ENCODE data around the gene NDUFA11.

GRCh38 chr19:5864725-5865486 is 38.7 kb downstream of the NDUFA11 start:
- no peak for TF ChIP-seq POLR2A (IDR thresholded peaks at IDR 0.05; ENCODE audit: low read depth, low read length)
- TF ChIP-seq, protein P1, sequence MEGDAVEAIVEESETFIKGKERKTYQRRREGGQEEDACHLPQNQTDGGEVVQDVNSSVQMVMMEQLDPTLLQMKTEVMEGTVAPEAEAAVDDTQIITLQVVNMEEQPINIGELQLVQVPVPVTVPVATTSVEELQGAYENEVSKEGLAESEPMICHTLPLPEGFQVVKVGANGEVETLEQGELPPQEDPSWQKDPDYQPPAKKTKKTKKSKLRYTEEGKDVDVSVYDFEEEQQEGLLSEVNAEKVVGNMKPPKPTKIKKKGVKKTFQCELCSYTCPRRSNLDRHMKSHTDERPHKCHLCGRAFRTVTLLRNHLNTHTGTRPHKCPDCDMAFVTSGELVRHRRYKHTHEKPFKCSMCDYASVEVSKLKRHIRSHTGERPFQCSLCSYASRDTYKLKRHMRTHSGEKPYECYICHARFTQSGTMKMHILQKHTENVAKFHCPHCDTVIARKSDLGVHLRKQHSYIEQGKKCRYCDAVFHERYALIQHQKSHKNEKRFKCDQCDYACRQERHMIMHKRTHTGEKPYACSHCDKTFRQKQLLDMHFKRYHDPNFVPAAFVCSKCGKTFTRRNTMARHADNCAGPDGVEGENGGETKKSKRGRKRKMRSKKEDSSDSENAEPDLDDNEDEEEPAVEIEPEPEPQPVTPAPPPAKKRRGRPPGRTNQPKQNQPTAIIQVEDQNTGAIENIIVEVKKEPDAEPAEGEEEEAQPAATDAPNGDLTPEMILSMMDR (conservative IDR thresholded peaks at IDR 0.05; ENCODE audit: low read depth, low read length) = 0 out of 2 replicates have a peak, but pooled peaks have one; percentile 3
- TF ChIP-seq RCOR1 (IDR thresholded peaks at IDR 0.05; ENCODE audit: insufficient replicate concordance, low read length) = no peak
- no peak for TF ChIP-seq MAFK (IDR thresholded peaks at IDR 0.05; ENCODE audit: low read depth, low read length)
- TF ChIP-seq MAZ (IDR thresholded peaks at IDR 0.05; ENCODE audit: borderline replicate concordance, low read depth, low read length) = no peak
- TF ChIP-seq BHLHE40 (IDR thresholded peaks at IDR 0.05; ENCODE audit: low read depth, low read length) = no peak
- TF ChIP-seq, protein P2, sequence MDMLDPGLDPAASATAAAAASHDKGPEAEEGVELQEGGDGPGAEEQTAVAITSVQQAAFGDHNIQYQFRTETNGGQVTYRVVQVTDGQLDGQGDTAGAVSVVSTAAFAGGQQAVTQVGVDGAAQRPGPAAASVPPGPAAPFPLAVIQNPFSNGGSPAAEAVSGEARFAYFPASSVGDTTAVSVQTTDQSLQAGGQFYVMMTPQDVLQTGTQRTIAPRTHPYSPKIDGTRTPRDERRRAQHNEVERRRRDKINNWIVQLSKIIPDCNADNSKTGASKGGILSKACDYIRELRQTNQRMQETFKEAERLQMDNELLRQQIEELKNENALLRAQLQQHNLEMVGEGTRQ (IDR thresholded peaks at IDR 0.05; ENCODE audit: low read depth, low read length) = no peak
- no peak for TF ChIP-seq CEBPB (IDR thresholded peaks at IDR 0.05; ENCODE audit: low read depth, low read length)
- TF ChIP-seq, protein P3, sequence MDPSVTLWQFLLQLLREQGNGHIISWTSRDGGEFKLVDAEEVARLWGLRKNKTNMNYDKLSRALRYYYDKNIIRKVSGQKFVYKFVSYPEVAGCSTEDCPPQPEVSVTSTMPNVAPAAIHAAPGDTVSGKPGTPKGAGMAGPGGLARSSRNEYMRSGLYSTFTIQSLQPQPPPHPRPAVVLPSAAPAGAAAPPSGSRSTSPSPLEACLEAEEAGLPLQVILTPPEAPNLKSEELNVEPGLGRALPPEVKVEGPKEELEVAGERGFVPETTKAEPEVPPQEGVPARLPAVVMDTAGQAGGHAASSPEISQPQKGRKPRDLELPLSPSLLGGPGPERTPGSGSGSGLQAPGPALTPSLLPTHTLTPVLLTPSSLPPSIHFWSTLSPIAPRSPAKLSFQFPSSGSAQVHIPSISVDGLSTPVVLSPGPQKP (IDR thresholded peaks at IDR 0.05; ENCODE audit: borderline replicate concordance, low read depth, low read length) = no peak
- TF ChIP-seq MXI1 (IDR thresholded peaks at IDR 0.05; ENCODE audit: borderline replicate concordance, low read depth, low read length) = no peak
